ENCODE data around the gene GRPEL1.
A peak's percentile ranks its signal among the peaks of the same experiment; 100 is the strongest.
"Not testable (repeated sequence)": the region's sequence is repeated elsewhere in the genome, so short reads cannot be mapped to it uniquely, and the experiment has no call there.

Gene GRPEL1

DNA sequence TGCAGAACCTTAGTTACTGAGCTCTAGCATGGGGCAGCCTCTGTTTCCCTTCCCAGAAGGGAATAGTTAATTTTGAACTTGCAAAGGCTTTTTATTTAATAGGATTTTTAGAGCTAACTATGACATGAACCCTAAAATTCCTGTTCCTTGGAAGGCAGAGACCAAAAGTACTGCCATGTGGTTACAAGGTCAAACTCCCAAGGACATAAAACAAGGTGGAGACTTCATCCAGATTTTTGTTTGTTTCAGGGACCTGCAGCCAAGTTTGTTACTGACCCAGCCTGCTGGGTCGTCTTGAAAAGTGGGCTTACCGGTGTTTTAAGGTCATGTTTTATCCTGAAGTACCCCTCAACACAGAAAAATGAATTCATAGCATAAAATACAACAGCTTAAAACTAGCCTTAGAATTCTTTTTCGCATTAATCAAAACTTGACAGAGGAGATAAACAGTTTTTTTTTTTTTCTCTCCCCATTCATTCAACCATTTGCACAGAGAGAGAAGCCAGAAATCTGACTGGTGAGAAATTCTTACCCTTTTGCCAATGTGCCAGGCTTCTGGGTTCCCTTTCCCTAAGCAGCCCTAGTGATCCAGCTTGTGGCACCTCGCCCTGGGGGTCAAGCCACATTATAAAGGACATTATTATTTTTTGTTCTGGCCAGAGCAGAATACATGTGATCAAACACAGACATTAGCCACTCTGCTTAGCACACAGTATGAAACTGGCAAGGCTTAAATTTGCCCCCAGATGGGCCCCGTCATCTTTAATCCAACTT, 21.5 kb upstream of the GRPEL1 start:
- no peak for DNase-seq

DNA sequence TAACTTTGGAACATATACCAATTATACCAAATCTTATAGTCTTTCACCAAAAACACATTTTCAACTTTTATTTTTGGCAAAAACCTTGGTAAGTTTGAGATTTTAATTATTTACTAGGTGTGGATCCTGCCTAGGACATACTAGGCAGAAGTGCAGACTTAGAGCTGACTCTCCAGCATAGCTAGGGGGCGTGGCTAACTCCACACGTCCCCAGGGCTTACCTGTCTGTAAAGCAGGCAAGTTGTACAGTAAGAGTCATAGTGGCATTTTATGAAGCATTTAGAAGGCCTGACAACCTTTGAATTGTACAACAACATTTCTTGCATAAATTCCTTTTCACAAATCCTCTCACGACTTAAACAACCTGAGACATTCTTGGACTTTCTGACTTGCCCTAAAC, 19.2 kb upstream of the GRPEL1 start:
- DNase-seq = no peak

DNA sequence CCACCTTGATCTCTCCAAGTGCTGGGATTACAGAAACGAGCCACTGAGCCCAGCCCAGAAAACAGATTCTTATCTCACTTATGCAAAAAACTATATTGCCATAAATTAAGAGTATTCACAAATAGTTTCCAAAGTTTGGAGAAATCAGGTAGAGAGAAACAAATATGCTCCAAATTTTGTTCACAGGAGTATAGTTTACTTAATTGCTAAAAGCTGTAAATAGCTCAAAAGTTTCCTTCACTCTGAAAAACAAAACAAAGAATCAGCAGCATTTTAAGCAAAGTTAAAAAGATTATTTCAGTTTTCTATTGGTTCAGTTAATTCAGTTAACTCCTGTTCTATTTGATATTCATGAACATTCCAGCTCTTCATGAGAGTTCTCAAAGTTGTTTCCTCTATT, 18.5 kb upstream of the GRPEL1 start:
- no peak for DNase-seq

DNA sequence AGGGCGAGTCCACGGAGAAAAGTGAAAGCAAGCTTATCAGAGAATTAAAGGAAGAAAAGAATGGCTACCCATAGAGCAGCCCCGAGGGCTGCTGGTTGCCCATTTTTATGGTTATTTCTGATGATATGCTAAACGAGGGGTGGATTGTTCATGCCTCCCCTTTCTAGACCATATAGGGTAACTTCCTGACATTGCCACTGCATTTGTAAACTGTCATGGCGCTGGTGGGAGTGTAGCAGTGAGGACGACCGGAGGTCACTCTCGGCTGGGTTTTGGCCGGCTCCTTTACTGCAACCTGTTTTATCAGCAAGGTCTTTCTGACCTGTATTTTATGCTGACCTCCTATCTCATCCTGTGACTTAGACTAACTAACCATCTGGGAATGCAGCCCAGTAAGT, 16.7 kb upstream of the GRPEL1 start:
- not testable (repeated sequence) for DNase-seq

DNA sequence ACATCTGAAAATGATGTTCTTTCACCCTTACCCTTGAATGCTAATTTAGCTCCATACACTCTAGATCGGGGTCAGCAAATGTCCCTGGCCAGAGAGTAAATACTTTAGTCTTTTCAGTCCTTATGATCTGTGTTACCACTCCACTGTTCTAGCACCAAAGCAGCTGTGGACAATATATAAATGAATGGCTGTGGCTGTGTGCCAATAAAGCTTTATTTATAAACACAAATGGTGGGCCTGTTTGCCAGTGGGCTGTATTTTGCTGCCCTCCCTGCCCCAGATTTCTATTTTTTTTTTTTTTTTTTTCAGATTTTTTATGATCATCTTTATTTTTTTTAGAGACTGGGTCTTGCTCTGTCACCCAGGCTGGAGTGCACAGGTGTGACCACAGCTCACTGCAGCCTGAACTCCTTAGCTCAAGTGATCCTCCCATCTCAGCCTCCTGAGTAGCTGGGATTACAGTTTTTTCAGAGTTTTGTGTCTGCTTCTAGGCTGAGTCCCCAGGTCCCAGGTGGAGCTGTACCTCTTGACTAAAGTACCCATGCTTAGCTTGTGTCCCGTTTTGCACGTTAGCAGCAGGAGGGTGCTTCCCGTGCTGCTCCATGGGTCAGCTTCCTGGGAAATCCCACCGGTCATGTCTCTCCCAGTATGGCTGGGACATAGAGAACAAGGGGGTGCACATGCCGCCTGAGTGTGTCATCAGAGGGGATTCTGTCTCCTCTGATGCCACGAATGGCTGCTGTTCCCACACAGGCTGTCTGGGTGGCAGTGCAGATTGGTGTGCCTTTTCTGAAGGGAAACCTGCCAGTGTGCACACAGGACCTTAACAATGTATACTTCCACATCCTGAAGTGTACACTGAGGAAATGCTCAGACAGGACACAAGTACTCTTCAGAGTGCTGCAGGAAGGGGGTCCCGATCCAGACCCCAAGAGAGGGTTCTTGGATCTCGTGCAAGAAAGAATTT, 16.0 kb upstream of the GRPEL1 start:
- DNase-seq = no peak

DNA sequence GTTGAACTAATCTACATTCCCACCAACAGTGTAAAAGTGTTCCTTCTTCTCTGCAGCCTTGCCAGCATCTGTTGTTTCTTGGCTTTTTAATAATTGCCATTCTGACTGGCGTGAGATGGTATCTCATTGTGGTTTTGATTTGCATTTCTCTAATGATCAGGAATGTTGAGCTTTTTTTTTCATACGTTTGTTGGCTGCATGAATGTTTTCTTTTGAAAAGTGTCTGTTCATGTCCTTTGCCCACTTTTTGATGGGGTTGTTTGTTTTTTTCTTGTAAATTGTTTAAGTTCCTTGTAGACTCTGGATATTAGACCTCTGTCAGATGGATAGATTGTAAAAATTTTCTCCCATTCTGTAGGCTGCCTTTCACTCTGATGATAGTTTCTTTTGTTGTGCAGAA, 12.0 kb upstream of the GRPEL1 start:
- not testable (repeated sequence) for DNase-seq

DNA sequence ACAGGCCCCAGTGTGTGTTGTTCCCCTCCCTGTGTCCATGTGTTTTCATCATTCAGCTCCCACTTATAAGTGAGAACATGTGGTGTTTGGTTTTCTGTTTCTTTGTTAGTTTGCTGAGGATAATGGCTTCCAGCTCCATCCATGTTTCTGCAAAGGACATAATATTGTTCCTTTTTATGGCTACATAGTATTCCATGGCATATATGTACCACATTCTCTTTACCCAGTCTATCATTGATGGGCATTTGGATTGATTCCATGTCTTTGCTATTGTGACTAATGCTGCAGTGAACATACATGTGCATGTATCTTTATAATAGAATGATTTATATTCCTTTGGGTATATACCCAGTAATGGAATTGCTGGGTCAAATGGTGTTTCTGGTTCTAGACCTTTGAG, 11.6 kb upstream of the GRPEL1 start:
- DNase-seq = not testable (repeated sequence)

DNA sequence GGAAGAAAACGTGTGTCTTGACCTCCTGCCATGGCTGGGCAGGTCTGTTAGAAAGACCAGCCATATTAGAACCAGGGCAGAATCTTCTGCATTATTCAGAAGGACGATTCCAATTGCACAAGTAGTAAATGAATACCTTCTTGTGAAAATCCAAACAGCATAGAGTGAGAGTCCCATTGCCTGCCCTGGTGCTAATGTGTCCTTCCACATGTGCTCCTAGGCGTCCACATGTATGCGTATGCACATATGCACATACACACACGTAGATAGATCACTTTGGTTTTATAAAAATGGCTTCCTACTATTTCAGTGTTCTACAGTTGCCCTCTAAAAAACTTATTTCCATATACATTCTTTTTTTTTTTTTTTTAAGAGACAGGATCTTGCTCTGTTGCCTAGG, 10.2 kb upstream of the GRPEL1 start:
- no peak for DNase-seq

DNA sequence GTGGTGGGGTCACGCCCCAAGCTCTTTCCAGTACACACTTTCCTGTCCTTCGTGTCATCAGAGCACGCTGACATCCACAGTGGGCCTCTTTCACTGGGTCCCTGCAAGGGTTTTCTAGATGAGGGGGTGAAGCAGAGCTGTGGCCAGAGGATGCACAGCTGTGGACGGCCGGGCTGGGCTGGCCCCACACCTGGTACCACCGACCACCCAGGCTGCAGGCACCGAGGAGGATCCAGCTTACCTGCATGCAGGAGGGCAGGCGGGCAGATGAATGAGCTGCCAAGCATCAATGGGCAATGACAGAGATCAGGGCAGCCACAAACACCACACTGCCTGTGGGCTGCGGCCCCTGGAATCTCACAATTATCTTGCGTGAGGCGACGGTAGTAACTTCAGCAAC, 9.5 kb upstream of the GRPEL1 start:
- no peak for DNase-seq

DNA sequence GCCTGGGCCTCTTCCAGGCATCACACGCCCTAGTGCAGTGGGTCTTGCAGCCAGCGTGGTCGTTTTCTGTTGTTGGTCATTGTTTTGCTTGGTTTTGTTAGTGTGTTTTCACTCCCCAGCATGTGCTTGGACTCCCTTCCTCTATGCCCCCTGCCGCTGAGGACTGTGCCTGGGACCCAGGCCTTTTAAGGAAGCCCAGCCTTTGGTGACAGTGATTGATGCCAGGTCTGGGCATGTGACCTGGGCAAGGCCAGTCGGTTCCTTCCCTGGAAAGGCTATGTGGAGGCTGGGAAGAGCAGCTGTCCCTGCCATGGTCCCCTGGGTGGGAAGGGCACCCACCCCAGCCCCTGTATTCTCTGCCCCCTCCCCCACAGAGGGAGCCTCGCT, 8.8 kb upstream of the GRPEL1 start:
- no peak for DNase-seq

DNA sequence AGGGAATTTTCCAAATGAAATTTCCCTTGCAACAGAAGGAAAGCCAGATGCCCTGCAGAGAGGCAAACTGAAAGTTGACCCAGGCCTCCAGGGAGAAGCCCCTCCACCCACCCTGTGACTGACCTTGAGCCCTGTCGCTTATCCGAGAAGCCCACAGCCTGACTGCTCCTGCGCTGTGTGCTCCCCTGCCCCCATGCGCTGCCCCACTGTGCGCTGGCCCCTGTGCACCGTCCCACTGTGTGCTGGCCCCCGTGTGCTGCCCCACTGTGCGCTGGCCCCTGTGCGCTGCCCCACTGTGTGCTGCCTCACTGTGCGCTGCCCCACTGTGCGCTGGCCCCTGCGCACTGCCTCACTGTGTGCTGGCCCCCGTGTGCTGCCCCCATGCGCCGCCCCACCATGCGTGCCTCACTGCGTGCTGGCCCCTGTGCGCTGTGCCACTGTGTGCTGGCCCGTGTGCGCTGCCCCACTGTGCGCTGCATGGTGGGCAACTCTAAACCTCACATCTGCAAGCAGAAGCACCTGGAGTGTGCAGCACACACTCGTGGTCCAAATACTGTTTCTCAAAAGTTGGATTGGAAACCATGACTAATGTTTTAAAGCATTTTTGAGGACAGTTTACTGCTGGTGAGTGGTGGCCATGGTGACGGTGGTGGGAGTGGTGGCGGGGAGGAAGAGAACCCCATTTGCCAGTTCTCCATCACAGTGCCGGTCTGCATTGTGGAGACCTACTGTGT, 8.3 kb upstream of the GRPEL1 start:
- DNase-seq = no peak

DNA sequence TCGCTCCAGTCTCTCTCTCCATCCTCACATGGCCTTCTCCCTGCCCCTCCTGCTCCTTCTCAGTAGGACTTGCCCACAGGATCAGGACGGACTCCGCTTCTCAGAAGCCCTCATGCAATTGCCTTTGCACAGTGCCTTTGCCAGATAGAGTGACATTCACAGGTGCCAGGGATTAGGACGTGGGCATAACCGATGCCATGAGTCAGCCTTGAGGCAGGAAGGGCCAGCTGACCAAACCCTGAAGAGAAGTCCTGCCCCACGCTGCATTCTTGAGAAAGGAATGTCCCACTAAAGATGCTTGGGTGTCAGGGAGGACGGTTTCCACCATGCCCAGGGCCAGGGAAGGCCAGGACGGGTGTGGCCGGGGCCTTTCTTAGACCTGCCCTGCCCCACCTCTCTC, 6.6 kb upstream of the GRPEL1 start:
- DNase-seq = no peak

DNA sequence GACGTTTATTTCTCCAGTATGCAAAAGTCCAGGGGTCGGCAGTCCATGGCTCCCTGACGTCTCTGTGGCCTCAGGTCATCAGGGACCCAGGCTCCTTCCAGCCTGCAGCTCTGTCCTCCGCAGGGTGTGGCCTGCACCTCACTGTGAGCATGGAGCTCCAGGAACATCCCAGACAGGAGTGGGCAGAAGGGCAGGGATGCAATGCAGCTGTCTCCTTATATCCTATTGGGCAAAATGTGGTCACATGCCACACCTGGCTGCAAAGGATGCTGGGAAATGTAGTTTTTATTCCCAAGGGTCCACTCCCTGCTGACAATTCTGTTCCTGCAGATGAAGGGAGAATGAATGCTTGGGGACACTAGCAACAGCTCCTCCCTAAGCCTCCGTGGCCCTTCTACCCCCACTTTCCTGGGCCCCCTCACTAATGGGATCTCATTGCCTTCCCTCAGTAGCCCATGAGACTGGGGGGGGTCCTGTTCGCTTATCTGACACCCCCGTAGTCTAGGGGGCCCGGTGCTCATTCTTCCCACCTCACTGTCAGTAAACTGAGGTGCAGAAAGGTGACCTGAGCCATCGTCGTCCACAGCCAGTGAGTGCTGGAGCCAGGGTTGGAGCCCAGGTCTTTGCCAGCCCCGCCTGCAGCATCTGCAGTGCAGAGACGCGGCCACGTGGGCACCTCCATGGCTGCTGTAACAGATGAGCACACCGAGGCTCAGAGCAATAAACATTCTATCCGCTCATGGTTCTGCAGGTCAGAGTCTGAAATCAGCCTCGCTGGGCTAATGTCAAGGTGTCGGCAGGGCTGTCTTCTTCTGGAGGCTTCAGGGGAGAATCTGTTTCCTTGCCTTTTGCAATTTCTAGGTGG, 5.9 kb upstream of the GRPEL1 start:
- peak; percentile 35 for DNase-seq

DNA sequence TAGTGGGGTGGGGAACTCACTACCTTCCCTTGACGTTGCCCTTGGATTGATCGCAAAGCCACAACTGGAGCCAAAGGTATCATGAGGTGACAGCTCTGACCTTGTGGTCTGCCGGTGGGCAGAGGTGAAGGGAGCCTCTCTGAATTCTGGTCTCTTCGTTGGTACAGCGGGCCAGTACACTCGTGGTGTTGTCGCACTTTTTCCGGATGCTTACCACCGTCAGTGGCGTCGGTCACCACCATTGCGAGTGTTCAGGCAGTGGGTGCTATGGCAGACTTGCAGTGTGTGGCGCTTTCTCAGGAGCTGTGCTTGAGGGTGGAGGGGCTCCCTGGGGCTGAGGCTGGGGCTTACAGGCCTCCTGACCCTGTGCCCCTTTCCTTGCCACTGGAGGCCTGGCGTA, 5.2 kb upstream of the GRPEL1 start:
- no peak for DNase-seq

DNA sequence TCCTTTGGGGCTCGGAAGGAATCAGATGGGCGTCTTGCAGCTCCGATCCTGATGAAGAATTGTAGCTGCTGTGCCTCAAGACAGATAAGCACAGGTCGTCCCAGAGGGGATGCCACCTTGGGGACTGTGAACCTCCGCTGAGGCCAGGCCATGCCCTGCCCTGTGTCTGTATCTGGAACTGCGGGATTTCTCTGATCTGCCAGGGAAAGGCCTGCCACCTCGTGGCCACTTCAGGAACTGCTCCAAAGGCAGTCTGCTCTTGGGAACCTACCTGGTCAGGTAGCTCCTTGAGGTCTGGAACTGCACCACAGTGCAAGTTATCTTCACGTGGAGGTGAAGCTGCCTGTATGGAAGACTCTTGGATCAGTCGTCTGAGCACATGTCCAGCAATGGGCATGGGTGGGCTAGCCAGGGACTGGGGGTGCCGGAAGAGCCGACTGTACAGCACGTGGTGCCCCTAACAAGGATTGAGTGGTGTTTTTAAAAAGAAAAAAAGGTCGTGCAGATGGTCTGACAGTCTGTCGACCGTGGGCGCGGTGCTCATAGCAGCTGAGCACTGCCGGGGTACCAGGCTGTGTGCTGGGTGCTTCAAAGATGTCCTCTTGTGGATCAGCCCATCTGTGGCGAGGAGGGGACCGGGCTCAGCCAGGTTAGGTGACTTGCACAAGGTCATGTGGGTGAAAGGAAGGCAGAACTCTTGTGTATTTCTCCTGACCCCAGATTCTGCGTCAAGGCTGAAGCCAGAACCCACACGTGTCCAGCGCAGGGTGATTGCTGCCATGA, 3.1 kb upstream of the GRPEL1 start:
- peak; percentile 82 for DNase-seq

DNA sequence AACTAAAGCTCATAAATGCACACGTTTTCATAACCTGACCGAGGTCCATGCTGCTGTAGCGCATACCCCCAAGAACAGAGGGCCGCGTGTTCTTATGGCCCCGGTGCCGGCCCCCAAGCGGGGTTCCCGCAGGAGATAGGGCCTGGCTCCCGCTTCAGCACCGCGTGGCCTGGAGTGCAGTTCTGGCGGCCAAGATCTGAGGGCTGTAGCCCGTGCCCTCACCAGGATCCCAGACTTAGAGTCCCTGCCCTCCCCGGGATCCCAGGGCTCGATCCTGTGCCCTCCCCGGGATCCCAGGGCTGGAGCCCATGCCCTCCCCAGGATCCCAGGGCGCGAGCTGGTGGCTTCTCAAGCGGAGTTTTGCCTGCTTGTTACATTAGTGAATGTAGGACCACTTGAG, 1.0 kb upstream of the GRPEL1 start:
- no peak for DNase-seq

DNA sequence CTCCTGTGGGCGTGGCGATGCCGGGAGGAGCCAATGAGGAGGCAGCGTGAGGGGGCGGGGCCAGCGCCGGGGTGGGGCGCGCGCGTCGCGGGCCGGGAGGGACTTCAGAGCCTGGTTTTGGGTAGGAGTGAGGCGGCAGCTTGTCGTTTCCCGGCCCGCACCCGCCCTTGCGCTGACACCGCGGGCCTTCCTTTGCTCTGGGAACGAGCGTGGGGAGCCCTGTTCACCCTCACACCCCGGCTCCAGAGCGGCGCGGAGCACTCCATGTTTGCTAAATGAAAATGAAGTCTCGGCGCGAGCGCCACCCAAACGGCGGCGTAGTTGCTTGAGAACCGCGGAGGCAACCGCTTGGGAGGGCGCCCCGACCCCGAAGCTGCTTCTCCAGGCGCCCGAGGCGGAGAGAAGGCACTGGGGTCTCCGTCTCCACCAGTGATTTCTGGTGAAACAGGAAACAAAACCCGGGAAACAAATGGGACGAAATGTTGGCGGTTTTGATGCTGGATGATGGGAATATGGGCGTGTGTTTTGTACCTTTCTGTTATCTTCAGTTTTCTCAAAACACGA, 497 bp upstream of the GRPEL1 start:
- no peak for DNase-seq

DNA sequence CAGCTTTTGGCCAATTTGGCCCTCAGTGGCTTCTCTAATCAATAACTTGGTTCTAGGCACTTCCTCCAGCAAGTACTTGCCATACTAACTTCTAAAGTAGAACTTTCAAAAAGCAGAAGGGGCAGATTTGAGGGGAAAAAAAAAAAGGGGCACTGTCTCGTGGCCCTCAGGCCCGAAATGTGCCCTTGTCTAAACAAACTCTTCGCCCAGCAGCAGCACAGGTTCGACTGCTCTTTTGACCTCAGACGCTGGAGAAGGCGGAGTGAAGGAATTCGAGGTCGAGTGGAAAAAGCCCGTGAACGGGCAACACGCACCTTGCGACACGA, 775 bp downstream of the GRPEL1 start:
- DNase-seq = no peak

DNA sequence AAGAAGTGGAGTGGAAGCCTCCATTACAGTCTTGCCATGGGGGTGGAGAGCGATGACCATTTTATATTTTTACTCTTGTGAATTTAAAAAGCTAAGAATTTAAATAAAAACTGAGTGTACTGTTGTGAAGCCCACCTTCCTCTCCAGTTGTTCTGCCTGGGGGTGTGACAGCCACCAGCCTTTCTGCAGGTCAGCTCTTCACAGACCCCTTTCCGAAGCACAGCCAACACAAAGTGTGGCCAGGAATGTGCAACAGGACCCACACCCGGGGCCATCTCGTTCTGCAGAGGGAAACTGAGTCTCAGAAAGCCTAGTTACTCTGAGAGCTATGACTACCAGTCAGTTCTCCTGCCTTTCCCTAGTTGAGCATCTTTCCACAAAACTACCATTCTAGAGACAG, 1.4 kb downstream of the GRPEL1 start:
- no peak for DNase-seq

DNA sequence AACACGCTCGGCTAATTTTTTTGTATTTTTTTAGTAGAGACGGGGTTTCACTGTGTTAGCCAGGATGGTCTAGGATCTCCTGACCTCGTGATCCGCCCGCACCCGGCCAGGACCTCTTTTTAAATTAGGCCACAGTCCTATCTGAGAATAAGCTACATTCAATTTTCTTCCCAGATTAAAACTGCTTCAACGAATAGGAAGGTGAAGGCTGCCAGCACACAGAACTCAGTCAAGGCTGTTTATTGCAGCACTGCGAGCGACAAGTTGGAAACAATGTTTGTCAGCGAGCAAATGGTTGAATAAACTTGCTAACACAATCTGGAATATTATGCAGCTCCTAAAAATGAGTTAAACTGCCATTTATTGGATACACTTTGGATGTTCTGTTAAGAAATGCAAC, 1.9 kb downstream of the GRPEL1 start:
- no peak for DNase-seq

DNA sequence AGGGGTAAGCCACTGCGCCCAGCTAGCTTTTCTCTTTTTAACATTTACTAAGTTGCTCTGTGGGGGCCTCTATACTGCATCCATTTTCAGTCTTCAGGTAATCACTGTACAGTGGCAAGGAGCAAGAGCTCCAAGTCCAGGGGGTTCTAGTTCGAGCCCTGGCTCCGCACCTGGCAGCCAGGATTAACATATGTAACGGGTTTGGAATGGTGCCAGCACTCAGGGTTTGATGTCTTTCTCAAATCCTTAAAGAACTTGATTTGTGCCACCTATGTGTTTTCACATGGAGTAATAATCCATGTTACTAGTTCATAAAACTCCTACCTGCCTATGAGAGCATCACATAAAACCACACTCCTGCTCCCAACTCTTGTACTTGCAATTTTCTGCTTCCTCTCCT, 4.5 kb downstream of the GRPEL1 start:
- no peak for DNase-seq

DNA sequence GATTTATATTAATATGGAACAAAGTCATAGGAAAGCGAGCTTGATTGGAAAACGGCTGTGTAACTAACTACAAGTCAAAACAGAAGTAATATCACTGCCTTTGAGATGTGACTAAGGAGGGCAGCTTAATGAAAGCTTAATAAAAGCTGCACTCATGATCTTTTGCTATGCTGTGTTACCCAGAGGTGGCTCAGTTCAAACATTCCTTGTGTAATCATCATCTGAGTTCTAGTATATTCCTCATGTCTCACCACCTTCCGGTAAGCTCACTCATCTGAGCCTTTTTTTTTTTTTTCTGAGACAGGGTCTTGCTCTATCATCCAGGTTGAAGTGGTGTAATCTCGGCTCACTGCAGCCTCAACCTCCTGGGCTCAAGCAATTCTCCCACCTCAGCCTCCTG, 5.0 kb downstream of the GRPEL1 start:
- DNase-seq = no peak

All from RPMI8226 (cell line).